NOMO-1 treated with dmso at 0.1 percent for 144 hours (cell line): ENCODE measurements around the gene GJA4.

Experiments
- DNase-seq: peaks from one replicate; lab custom pipeline; 2025; ENCODE audit not compliant: unreplicated experiment; lab: John Stamatoyannopoulos, UW

The GJA4 gene

GRCh38 chr1:34829250-34829649 lies 36.5 kb downstream of the GJA4 start:
- DNase-seq: peak; percentile 3

GRCh38 chr1:34831721-34832246 lies 39.0 kb downstream of the GJA4 start:
- no peak for DNase-seq

- no peak for DNase-seq
Observed at GRCh38 chr1:34833711-34834110, 40.9 kb downstream of the GJA4 start.

- DNase-seq: no peak
Observed at GRCh38 chr1:34839526-34840305, 46.9 kb downstream of the GJA4 start.

GRCh38 chr1:34840426-34840825 lies 47.6 kb downstream of the GJA4 start:
- no peak for DNase-seq

GRCh38 chr1:34842073-34842472 lies 49.3 kb downstream of the GJA4 start:
- no peak for DNase-seq

- DNase-seq: no peak
Observed at GRCh38 chr1:34842952-34843371, 50.2 kb downstream of the GJA4 start.

- no peak for DNase-seq
Observed at GRCh38 chr1:34843392-34844251, 50.8 kb downstream of the GJA4 start.

- no peak for DNase-seq
Observed at GRCh38 chr1:34844252-34844634, 51.4 kb downstream of the GJA4 start.
